Activated T-cell treated with anti-CD3 and anti-CD28 coated beads, Interleukin-2, amount 50 U/mL, for 48 hours (primary cell): ENCODE results near the gene APC2.
"Not testable (repeated sequence)": the region's sequence is repeated elsewhere in the genome, so short reads cannot be mapped to it uniquely, and the experiment has no call there.

Experiments
- DNase-seq, 2 experiments: peaks; one replicate each; pipeline ENCODE4 v3.0.0-alpha.2; 2020

Gene APC2

GRCh38 chr19:1497578-1498235 is 47.8 kb downstream of the APC2 start:
- DNase-seq, result no peak

GRCh38 chr19:1499231-1499630 is 49.3 kb downstream of the APC2 start:
- not testable (repeated sequence) for DNase-seq

GRCh38 chr19:1501200-1501595 is 51.3 kb downstream of the APC2 start:
- DNase-seq, result no peak

GRCh38 chr19:1502433-1503088 is 52.6 kb downstream of the APC2 start:
- no peak for DNase-seq

- DNase-seq, result peak; percentile 84 to 88
Measured at GRCh38 chr19:1503089-1503924, 53.4 kb downstream of the APC2 start.

GRCh38 chr19:1503925-1504773 is 54.2 kb downstream of the APC2 start:
- DNase-seq, result no peak

- no peak for DNase-seq
Measured at GRCh38 chr19:1505012-1505411, 55.1 kb downstream of the APC2 start.

- no peak for DNase-seq
Measured at GRCh38 chr19:1505991-1506881, 56.3 kb downstream of the APC2 start.

- no peak for DNase-seq
Measured at GRCh38 chr19:1507192-1507660, 57.3 kb downstream of the APC2 start.

- peak; percentile 93 to 94 for DNase-seq
Measured at GRCh38 chr19:1507763-1508506, 58.0 kb downstream of the APC2 start.

- no peak for DNase-seq
Measured at GRCh38 chr19:1508507-1508856, 58.6 kb downstream of the APC2 start.

GRCh38 chr19:1509602-1510441 is 59.9 kb downstream of the APC2 start:
- no peak for DNase-seq

- DNase-seq, result no peak
Measured at GRCh38 chr19:1510442-1510806, 60.5 kb downstream of the APC2 start.

- no peak for DNase-seq
Measured at GRCh38 chr19:1510807-1511206, 60.9 kb downstream of the APC2 start.

GRCh38 chr19:1511318-1512317 is 61.7 kb downstream of the APC2 start:
- DNase-seq, result no peak

GRCh38 chr19:1512671-1513498 is 63.0 kb downstream of the APC2 start, which contains the start of gene ADAMTSL5:
ADAMTSL5 (minus strand) TSS chr19:1513019; CDS start chr19:1510943, 2,076 bp downstream.
- DNase-seq, result peak; percentile 80 to 86

- peak; percentile 78 to 81 for DNase-seq
Measured at GRCh38 chr19:1513499-1514294, 63.8 kb downstream of the APC2 start.
